Measurements from ENCODE around the gene SIMC1.
"Not testable (repeated sequence)": the region's sequence is repeated elsewhere in the genome, so short reads cannot be mapped to it uniquely, and the experiment has no call there.

Gene SIMC1

GRCh38 chr5:176237971-176238644 lies at the start of gene SIMC1:
Gene SIMC1 (plus strand): TSS chr5:176238424. CDS start chr5:176238509, 85 bp downstream.
- not testable (repeated sequence) for DNase-seq

GRCh38 chr5:176188506-176189193 lies 49.6 kb upstream of the SIMC1 start:
- DNase-seq: no peak

DNA sequence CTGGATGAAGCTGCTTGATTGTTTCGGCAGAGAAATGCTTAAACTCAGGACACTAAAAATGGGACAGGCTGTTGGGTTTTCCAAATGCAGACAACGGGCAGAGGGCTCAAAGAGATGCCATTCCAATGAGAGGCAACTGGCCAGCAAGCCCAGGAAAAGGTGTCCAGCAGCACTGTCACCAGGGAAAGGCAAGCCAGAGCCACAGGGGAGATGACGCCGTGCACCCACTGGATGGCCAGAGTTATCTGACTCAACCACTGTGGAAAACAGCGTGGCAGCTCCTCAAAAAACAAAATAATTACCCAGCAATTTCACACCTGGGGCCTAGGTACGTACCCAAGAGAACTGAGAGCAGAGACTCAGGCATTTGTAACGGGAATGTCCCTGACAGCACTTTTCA lies 48.4 kb upstream of the SIMC1 start:
- DNase-seq: no peak

DNA sequence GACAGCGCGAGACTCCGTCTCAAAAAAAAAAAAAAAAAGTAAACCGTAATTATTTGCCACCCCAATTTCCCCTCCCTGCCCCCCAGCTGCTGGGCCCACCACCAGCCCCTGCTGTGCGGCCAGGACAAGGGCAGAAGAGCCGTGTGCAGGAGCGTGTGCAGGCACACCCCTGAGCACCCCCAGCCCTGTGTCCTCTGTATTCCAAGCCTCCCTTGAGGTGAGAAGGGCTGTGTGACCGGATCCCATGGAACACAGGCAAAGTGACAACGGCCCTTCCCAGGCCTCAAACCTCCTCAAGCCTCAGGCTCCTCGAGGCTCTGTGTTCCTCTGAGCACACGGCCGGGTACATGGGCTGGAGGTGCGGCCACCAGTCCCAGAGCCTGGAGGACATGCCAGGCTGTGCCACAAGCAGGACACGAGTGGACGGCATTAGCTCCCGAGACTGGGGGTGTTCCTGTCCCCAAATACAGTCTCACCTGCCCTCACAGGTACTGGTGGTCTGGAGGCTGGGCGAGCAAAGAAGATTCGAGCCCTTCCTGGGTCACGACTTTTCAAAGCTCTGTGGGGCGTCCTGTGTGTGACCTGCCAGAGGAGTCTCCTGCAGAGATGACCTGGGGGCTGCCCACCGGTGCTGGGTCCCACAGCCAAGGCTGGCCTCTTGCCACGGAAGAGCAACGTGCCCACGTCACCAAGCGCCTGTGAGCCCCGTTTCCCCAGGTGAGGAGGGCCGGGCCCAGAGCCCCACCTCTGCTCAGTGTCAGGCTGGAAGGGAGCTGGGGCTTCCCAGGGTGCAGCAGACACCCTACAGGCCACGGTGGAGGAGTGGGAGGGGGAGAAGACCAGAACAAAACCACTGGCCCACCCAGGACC lies 47.1 kb upstream of the SIMC1 start:
- no peak for DNase-seq

DNA sequence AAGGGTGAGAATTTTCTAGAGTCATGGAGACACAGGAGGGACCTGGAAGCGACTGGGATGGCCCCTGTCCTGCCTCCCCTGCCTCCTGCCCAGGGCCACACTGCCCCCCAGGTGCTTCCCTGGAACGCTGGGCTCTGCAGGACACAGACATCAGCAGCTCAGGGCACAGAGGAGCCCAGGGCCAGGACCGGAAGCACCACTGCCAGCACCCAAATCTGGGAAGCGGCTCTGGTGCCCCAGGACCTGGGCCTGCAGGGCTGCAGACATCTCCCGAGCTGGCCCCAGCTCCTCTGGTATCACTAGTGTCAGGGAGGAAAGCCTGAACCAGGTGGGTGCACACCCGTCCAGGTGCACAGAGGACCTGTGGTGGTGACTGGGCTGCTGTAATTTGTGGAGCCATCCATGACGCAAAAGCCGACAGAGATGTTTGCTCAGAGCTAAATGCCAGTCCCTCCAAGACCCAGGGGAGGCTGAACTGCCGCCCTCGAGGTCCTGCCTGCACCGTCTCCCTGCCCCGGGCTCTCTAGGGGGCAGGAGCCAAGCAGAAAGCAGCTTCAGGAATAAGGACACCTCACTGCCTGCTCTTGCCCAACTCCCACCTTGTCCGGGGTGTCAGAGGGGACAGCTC lies 46.0 kb upstream of the SIMC1 start:
- DNase-seq: no peak

GRCh38 chr5:176192722-176193117 lies 45.5 kb upstream of the SIMC1 start:
- DNase-seq: not testable (repeated sequence)

- DNase-seq: not testable (repeated sequence)
Observed at GRCh38 chr5:176193636-176194035, 44.6 kb upstream of the SIMC1 start.

DNA sequence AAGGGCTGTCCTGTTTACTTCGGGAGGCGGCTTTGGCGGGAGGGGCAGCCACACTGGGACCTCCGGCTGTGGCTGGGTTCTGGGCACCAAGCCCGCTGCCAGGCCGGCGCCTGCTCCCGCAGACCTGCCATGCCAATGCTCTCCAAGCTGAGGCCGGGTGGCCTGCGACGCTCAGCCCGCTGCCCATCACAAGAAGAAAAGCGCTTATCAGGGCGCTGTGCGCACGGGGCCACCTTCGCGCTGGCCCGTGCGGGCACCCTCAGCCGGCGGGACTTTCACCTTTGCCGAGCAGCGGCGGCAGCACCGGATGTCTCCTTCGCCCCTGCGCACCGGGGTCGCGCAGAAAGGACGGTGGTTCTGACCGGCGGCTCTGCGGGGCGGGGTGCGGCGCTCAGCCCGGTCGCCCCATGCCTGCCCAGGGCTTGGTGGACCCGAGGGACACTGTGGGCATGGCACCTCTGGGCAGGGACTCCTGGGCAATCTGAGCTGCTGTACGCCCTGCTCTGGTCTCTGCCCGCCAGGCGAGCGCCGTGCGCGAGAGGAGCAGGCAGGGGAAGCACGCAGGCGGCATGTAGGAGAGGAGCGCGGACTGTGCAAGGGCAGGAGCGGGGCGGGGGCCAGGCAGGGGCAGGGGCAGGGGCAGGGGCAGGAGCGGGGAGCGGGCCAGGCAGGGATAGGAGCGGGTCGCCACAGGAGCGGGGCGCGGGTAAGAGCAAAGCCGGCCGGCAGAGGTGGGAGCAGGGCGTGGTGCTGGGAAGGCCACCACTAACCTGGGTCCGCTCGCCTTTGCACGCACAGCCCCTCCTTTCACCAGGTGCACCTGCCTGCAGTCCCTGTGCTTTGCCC lies 43.8 kb upstream of the SIMC1 start:
- not testable (repeated sequence) for DNase-seq

DNA sequence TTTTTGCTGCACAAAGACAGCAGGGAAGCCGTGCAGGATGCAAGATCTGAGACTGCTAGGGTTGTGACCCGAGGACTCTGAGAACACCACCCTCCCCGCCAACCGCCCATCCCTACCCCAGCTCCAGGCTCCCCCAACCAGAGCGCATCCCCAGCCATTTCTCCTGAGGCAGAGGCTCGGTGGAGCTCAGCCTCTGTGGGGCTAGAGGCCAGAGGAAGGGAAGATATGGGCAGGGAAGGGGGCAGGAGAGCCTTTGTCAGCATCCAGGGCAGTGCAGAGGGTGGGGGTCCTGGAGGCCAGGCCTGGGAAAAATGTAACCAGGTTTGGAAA lies 43.2 kb upstream of the SIMC1 start:
- not testable (repeated sequence) for DNase-seq

GRCh38 chr5:176195487-176196207 lies 42.6 kb upstream of the SIMC1 start:
- DNase-seq: not testable (repeated sequence)

DNA sequence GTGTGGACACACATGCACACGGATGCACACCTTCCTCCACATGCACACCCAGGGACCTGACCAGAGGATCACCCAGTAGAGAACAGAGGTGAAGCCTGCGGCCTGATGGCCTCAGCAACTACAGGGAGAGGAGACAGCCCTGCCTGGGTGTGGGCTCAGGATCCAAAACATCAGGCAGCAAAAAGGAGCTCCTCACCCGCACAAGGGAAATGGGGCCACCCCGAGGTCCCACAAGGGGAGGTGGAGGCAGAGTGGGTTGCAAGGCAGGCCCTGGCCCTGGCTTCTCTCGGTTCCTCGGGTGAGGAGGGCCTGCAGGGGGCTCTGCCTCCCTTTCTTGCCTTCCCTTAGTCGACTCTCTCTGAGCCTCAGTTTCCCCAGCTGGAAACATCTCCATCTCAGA lies 41.4 kb upstream of the SIMC1 start:
- DNase-seq: not testable (repeated sequence)

GRCh38 chr5:176197234-176197858 lies 40.9 kb upstream of the SIMC1 start:
- DNase-seq: not testable (repeated sequence)

- DNase-seq: not testable (repeated sequence)
Observed at GRCh38 chr5:176198299-176198698, 39.9 kb upstream of the SIMC1 start.

GRCh38 chr5:176198991-176199733 lies 39.1 kb upstream of the SIMC1 start:
- DNase-seq: not testable (repeated sequence)

GRCh38 chr5:176199803-176200399 lies 38.3 kb upstream of the SIMC1 start:
- not testable (repeated sequence) for DNase-seq

DNA sequence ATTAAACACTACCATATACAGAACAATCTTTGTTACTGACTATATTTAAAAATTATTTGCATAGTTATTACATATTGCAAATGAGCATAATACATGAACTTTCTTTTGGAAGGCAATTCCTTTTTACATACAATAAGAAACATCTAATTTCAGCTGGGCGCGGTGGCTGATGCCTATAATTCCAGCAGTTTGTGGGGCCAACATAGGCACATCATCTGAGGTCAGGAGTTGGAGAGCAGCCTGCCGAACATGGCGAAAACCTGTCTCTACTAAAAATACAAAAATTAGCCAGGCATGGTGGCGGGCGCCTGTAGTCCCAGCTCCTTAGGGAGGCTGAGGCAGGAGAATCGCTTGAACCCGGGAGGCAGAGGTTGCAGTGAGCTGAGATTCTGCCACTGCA lies 36.4 kb upstream of the SIMC1 start:
- DNase-seq: no peak

GRCh38 chr5:176203086-176203485 lies 35.1 kb upstream of the SIMC1 start:
- no peak for DNase-seq

GRCh38 chr5:176203535-176203934 lies 34.7 kb upstream of the SIMC1 start:
- not testable (repeated sequence) for DNase-seq

- DNase-seq: not testable (repeated sequence)
Observed at GRCh38 chr5:176214466-176215021, 23.7 kb upstream of the SIMC1 start.
